Measurements from ENCODE around the gene CCDC142. TPM values are rescaled to one million over a fixed set of nuclear protein-coding genes. Genes with fewer than 3 reads are reported as not detected.
A peak's percentile ranks its signal among the peaks of the same experiment; 100 is the strongest.

The CCDC142 gene
- total and polyA plus RNA-seq, 9 of the 15 experiments (the other 6 are each of a cell fraction or from before 2014, with no cell fraction given) = 0.55 to 11.7 (median 7.2) TPM

DNA sequence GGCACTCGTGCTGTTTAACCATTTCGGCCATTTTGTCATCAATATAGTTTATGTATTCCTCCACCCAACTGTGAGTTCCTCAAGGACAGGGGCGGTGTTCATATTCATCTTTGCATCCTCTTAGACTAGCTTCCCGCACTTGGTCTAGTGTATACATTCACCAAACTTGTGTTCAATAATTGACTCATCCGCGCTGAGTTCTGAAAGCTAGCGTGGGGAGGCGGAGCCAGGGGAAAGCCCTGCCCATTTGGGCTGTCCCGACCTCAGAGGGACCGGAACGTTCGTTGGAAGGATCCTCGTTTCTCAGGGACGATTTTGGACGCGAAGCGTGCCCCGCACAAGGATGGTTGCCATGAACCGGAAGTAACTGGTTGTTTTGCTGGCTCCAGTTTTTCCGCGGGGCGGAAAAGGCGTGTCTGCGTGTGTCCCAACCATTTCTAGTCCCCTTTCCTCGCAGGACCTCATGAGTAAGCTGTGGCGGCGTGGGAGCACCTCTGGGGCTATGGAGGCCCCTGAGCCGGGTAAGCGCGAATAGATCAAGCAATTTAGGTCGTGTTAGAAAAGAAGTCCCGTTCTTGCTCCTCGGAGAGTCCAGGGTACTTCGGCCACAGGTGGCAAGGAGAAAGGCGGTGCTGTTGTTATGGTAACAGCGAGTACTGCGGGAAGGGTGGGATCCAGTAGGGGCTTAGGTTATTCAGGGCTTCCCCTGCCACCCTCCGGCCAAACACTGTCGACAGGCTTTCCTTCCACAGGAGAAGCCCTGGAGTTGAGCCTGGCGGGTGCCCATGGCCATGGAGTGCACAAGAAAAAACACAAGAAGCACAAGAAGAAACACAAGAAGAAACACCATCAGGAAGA lies 27.9 kb downstream of the CCDC142 start, which contains the start of gene INO80B (continued):
- TF ChIP-seq, protein P1, sequence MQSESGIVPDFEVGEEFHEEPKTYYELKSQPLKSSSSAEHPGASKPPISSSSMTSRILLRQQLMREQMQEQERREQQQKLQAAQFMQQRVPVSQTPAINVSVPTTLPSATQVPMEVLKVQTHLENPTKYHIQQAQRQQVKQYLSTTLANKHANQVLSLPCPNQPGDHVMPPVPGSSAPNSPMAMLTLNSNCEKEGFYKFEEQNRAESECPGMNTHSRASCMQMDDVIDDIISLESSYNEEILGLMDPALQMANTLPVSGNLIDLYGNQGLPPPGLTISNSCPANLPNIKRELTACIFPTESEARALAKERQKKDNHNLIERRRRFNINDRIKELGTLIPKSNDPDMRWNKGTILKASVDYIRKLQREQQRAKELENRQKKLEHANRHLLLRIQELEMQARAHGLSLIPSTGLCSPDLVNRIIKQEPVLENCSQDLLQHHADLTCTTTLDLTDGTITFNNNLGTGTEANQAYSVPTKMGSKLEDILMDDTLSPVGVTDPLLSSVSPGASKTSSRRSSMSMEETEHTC (IDR thresholded peaks at IDR 0.05) = no peak
- TF ChIP-seq, protein P2, sequence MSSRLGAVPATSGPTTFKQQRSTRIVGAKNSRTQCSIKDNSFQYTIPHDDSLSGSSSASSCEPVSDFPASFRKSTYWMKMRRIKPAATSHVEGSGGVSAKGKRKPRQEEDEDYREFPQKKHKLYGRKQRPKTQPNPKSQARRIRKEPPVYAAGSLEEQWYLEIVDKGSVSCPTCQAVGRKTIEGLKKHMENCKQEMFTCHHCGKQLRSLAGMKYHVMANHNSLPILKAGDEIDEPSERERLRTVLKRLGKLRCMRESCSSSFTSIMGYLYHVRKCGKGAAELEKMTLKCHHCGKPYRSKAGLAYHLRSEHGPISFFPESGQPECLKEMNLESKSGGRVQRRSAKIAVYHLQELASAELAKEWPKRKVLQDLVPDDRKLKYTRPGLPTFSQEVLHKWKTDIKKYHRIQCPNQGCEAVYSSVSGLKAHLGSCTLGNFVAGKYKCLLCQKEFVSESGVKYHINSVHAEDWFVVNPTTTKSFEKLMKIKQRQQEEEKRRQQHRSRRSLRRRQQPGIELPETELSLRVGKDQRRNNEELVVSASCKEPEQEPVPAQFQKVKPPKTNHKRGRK (tag; IDR thresholded peaks at IDR 0.05) = no peak
- TF ChIP-seq RBM39 (optimal IDR thresholded peaks at IDR 0.05; ENCODE audit: low read depth, low read length) (peak; percentile 86), TAF9B (IDR thresholded peaks at IDR 0.05; ENCODE audit: partially characterized antibody) (peak; percentile 58), KLF1 (tag; IDR thresholded peaks at IDR 0.05) (peak; percentile 81), SOX6 (IDR thresholded peaks at IDR 0.05) (peak; percentile 70; the same call in 1 of the 2 replicates), ILK (tag; IDR thresholded peaks at IDR 0.05; ENCODE audit: borderline replicate concordance, low read depth) (no peak), ELF4 (CRISPR knock-in tag; IDR thresholded peaks at IDR 0.05) (peak; percentile 84; the same call in 1 of the 2 replicates), NCOA1 (IDR thresholded peaks at IDR 0.05; ENCODE audit: low read depth) (peak; percentile 99), NFYB (IDR thresholded peaks at IDR 0.05; ENCODE audit: extremely low read depth, insufficient read length) (no peak), RBM14 (IDR thresholded peaks at IDR 0.05; ENCODE audit: borderline replicate concordance, insufficient read depth, low read depth, low read length) (no peak), ETV1 (tag; conservative IDR thresholded peaks at IDR 0.05; ENCODE audit: low read depth) (peak; percentile 85), SUPT5H (IDR thresholded peaks at IDR 0.05) (peak; percentile 76; the same call in 1 of the 2 replicates), POLR2A (conservative IDR thresholded peaks at IDR 0.05) (peak; percentile 85)
- TF ChIP-seq, protein P3, sequence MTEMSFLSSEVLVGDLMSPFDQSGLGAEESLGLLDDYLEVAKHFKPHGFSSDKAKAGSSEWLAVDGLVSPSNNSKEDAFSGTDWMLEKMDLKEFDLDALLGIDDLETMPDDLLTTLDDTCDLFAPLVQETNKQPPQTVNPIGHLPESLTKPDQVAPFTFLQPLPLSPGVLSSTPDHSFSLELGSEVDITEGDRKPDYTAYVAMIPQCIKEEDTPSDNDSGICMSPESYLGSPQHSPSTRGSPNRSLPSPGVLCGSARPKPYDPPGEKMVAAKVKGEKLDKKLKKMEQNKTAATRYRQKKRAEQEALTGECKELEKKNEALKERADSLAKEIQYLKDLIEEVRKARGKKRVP (CRISPR knock-in tag; IDR thresholded peaks at IDR 0.05) = no peak
- TF ChIP-seq, protein P4, sequence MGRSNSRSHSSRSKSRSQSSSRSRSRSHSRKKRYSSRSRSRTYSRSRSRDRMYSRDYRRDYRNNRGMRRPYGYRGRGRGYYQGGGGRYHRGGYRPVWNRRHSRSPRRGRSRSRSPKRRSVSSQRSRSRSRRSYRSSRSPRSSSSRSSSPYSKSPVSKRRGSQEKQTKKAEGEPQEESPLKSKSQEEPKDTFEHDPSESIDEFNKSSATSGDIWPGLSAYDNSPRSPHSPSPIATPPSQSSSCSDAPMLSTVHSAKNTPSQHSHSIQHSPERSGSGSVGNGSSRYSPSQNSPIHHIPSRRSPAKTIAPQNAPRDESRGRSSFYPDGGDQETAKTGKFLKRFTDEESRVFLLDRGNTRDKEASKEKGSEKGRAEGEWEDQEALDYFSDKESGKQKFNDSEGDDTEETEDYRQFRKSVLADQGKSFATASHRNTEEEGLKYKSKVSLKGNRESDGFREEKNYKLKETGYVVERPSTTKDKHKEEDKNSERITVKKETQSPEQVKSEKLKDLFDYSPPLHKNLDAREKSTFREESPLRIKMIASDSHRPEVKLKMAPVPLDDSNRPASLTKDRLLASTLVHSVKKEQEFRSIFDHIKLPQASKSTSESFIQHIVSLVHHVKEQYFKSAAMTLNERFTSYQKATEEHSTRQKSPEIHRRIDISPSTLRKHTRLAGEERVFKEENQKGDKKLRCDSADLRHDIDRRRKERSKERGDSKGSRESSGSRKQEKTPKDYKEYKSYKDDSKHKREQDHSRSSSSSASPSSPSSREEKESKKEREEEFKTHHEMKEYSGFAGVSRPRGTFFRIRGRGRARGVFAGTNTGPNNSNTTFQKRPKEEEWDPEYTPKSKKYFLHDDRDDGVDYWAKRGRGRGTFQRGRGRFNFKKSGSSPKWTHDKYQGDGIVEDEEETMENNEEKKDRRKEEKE (IDR thresholded peaks at IDR 0.05; ENCODE audit: borderline replicate concordance in 1 of 2, control insufficient read depth in 1 of 2, low read depth in 2 of 2, low read length in 1 of 2) = peak in 1 of 2 experiments; percentile 98; a peak in 2 of 4 replicates
- TF ChIP-seq, protein P5, sequence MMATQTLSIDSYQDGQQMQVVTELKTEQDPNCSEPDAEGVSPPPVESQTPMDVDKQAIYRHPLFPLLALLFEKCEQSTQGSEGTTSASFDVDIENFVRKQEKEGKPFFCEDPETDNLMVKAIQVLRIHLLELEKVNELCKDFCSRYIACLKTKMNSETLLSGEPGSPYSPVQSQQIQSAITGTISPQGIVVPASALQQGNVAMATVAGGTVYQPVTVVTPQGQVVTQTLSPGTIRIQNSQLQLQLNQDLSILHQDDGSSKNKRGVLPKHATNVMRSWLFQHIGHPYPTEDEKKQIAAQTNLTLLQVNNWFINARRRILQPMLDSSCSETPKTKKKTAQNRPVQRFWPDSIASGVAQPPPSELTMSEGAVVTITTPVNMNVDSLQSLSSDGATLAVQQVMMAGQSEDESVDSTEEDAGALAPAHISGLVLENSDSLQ (IDR thresholded peaks at IDR 0.05) = peak; percentile 61; the same call in 1 of the 2 replicates
- TF ChIP-seq, protein P6, sequence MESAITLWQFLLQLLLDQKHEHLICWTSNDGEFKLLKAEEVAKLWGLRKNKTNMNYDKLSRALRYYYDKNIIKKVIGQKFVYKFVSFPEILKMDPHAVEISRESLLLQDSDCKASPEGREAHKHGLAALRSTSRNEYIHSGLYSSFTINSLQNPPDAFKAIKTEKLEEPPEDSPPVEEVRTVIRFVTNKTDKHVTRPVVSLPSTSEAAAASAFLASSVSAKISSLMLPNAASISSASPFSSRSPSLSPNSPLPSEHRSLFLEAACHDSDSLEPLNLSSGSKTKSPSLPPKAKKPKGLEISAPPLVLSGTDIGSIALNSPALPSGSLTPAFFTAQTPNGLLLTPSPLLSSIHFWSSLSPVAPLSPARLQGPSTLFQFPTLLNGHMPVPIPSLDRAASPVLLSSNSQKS (CRISPR knock-in tag; IDR thresholded peaks at IDR 0.05) = no peak

Data from K562 (cell line).